Measurements from ENCODE around the gene RING1. TPM values are rescaled to one million over a fixed set of nuclear protein-coding genes. Genes with fewer than 3 reads are reported as not detected.

The RING1 gene
- total RNA-seq, 4 donors from 2014 or later, result 20.3 to 40.2 (median 24.7) TPM

DNA sequence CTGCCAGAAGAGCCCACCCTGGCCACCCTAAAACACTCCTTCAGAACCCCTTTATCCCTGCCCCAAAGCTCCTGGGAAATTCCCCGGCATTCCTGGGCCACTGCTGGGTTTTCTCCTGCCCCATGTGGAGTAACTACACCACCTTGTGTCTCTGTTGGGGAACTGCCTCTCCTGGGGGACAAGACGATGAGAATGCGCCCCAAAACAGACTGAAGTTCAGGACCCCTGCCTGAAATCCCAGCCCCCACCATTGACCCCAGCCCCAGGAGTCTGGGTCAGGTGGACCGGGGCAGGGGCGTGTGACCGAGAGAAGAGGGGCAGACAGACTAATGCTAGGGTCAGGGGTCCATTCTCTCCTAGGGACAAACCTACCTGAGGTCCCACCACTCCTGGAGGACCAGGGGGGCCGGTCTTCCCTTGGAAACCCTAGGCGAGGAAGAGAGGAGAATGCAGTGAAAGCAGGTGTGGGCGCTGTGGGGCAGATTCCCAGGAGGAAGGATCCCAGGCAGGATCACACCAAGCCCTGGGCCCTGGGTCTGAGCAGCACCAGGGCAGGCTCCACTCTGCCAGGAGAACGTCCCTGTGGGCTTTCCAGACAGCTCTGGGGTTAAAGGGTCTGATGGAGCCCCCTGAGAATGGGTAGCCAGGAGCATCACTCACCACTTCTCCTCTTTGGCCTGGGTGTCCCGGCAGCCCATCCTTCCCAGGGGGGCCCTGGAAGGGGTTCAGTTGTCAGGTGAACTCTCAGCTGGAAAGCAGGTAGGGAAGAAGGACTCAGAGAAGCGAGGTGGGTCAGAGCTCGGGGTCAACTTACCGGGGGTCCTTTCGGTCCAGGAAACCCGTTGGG, 35.4 kb upstream of the RING1 start:
- H3K27ac ChIP-seq, result no peak overlapping the region
- WGBS, 2 donors, result 74 to 75% methylated on average over 16 of the region's 16 CpGs
- DNase-seq, result no peak

DNA sequence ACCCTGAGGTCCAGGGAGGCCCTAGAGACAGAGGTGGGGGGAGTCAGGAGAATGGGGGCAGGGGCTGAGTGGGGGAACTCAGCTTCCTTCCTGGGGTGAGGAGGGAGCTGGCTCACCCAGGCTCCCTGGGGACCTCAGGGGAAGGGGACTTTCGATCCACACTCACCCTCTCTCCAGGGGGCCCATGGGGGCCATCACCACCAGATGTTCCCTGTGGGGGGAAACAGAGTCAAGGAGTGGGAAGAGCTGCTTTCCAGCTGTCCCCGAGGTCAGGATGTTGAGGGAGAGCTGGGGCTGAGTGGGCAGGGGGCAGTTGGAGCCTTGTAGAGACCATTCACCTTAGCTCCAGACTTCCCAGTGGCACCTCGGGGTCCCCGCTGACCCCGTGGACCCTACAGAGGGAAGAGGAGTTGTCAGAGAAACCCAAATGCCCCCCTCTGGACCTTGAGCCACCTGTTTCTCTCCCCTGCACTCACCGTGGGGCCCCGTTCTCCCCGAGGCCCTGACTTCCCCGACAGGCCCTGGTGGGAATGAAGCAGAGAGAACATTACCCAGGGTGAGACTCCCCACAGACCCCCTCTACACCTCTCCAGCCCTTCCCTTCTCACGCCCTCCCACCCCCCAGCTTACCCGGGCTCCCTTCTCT, 34.6 kb upstream of the RING1 start:
- H3K27ac ChIP-seq, result no peak overlapping the region
- TF ChIP-seq POLR2A (IDR thresholded peaks at IDR 0.05), result no peak
- TF ChIP-seq, protein P1, sequence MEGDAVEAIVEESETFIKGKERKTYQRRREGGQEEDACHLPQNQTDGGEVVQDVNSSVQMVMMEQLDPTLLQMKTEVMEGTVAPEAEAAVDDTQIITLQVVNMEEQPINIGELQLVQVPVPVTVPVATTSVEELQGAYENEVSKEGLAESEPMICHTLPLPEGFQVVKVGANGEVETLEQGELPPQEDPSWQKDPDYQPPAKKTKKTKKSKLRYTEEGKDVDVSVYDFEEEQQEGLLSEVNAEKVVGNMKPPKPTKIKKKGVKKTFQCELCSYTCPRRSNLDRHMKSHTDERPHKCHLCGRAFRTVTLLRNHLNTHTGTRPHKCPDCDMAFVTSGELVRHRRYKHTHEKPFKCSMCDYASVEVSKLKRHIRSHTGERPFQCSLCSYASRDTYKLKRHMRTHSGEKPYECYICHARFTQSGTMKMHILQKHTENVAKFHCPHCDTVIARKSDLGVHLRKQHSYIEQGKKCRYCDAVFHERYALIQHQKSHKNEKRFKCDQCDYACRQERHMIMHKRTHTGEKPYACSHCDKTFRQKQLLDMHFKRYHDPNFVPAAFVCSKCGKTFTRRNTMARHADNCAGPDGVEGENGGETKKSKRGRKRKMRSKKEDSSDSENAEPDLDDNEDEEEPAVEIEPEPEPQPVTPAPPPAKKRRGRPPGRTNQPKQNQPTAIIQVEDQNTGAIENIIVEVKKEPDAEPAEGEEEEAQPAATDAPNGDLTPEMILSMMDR (IDR thresholded peaks at IDR 0.05), result no peak
- WGBS, 2 donors, result 70 to 75% methylated on average over 10 to 11 of the region's 11 CpGs

More for the DNA sequence above, 35.4 kb upstream of the RING1 start:
- no peaks in the 10 kb centered on the region for H3K9me3 ChIP-seq
- no peaks in the 10 kb centered on the region for H3K36me3 ChIP-seq
- H3K27me3 ChIP-seq, result no peaks in the 10 kb centered on the region
- no peak overlapping the region for H3K4me3 ChIP-seq (replicated peaks in 1 of 3)
- TF ChIP-seq, protein P1 (IDR thresholded peaks at IDR 0.05), result peak in 1 of 6 experiments; percentile 8
- no peak for TF ChIP-seq POLR2A (IDR thresholded peaks at IDR 0.05)
- no peaks in the 10 kb centered on the region for H3K4me1 ChIP-seq
- intact Hi-C loops (cut with DNase I), result no loop called here

DNA sequence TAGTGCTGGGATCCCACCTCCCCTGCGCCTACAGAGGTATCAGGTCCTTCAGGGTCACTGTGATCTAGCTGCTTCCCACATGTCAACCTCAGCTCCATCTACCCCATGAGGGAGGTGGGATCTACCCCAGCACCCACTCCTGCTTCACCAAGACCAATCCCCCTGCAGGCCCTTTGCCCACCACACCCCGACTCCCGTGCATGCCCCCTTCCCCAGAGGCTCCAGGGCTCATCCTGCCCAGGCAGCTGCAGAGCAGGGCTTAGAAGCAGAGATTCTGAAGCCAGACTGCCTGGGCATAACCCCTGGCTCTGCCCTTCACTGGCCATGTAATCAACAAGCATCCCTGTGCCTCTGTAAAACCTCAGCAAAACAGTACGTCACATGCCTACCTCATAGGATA, 33.5 kb upstream of the RING1 start:
- no peak for TF ChIP-seq POLR2A (IDR thresholded peaks at IDR 0.05)
- TF ChIP-seq, protein P1 (IDR thresholded peaks at IDR 0.05), result no peak
- 85 to 96% methylated on average over 4 of the region's 4 CpGs for WGBS, 2 donors
- intact Hi-C loops (cut with DNase I), result no loop called here

More for the DNA sequence above, 34.6 kb upstream of the RING1 start:
- no peak overlapping the region for H3K4me3 ChIP-seq (replicated peaks in 1 of 3)
- H3K9me3 ChIP-seq, result no peaks in the 10 kb centered on the region
- H3K27me3 ChIP-seq, result no peaks in the 10 kb centered on the region
- no peaks in the 10 kb centered on the region for H3K36me3 ChIP-seq
- DNase-seq, result no peak
- no peaks in the 10 kb centered on the region for H3K4me1 ChIP-seq
- intact Hi-C loops (cut with DNase I), result no loop called here

DNA sequence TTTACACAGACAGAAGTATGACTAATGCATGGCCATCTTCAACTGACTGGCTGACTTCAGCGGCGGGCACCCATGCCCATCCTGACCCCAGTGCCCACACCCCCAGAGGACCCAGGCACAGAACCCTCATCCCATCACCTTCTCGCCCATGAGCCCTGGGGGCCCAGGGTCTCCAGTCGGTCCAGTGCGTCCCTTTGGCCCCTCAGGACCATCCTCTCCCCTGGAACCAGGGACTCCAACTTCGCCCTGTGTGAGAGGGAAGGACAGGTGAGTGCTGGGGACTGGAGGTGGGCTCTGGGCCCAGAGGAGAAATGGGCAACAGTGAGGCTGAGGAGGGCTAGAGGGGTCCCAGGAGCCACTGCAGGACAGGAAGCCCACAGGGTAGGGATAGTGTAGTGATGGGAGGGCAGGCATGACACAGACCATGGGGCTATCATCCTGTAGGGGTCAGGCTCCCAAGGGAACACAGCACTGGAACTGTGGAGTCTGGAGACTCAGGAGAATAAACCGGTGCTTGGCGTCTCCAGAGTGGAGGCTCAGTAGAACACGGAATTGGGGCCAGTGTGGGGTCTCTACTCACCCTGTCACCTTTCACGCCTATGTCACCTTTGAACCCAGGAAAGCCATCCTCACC, 32.7 kb upstream of the RING1 start:
- WGBS, 2 donors, result 83 to 90% methylated on average over 9 to 10 of the region's 10 CpGs

More for the DNA sequence above, 33.5 kb upstream of the RING1 start:
- H3K4me3 ChIP-seq (replicated peaks in 1 of 3), result no peak overlapping the region
- no peaks in the 10 kb centered on the region for H3K36me3 ChIP-seq
- H3K27ac ChIP-seq, result no peak overlapping the region
- no peaks in the 10 kb centered on the region for H3K4me1 ChIP-seq
- H3K27me3 ChIP-seq, result no peaks in the 10 kb centered on the region
- no peaks in the 10 kb centered on the region for H3K9me3 ChIP-seq
- no peak for DNase-seq

More for the DNA sequence above, 32.7 kb upstream of the RING1 start:
- intact Hi-C loops (cut with DNase I), result no loop called here
- no peak for DNase-seq
- H3K27me3 ChIP-seq, result no peaks in the 10 kb centered on the region
- no peaks in the 10 kb centered on the region for H3K9me3 ChIP-seq
- no peak for TF ChIP-seq POLR2A (IDR thresholded peaks at IDR 0.05)
- TF ChIP-seq, protein P1 (IDR thresholded peaks at IDR 0.05), result no peak
- no peak overlapping the region for H3K27ac ChIP-seq
- no peaks in the 10 kb centered on the region for H3K4me1 ChIP-seq
- H3K4me3 ChIP-seq (replicated peaks in 1 of 3), result no peak overlapping the region
- H3K36me3 ChIP-seq, result no peaks in the 10 kb centered on the region

Measured in thyroid gland (tissue), 4 donors.